Stimulated activated CD4-positive, alpha-beta T cell treated with anti-CD3 and anti-CD28 coated beads, Interleukin-15, amount 100 ng/mL, for 48 hours (primary cell): ENCODE results near the gene CES4A.

Experiments
- DNase-seq, 2 donors: peaks; one replicate each; pipeline ENCODE4 v3.0.0-alpha.2; 2020; ENCODE audit warnings: low read depth in 2 of 2

Gene CES4A

DNA sequence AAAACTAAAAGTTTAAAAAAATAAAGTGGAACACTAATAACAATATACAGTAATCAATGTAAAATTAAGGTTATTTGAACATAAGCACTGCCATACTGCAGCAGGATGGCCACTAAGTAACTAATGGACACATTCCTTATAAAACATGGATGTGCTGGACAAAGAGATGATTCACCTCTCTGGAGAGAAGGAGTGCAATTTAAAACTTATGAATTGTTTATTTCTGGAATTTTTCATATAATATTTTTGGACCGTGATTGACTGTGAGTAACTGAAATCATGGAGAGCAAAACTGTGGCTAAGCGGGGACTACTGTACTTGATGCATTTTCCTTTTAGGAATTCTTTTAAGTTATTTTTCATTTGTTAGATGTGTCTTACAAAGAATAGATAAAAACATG, 62.4 kb downstream of the CES4A start:
- DNase-seq: no peak

DNA sequence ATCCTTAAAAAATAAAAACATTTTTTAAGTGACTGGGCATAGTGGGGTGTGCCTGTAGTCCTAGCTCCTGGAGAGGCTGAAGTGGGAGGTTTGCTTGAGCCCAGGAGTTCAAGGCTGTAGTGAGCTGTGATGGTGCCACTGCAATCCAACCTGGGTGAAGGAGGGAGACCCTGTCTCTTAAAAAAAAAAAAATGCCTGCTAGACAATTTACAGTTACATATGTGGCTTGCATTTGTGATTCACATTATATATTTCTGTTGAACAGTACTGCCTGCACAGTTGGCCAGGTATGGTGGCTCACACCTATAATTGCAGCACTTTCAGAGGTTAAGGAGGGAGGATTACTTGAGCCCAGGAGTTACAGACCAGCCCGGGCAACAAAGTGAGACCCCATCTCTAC, 64.0 kb downstream of the CES4A start:
- no peak for DNase-seq

DNA sequence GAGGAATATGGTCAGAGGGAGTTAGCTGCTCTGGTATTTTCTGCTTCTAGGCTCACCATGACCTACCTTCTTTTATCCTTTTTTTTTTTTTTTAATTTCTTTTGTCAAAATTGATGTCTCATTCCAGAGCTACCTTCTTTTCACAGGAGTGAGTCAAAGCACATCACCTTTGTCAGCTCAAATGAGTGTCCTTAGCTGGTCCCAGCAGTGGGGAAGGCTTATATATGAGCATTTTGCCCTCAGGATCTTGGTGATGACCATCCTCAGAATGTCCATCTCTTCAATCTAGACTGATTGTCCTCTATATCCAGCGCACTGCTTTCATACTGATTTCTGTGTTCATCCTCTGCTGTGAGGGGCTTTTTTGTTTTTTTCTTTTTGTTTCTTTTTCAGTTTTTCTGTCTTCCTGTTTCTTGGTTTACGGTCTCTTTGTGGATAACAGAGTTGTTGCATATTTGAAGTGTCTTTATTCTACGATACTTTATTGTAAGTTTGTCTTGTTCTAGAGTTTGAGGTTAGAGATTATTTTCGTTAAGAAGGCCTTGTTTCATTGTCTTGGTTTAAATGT, 65.5 kb downstream of the CES4A start:
- DNase-seq: no peak

DNA sequence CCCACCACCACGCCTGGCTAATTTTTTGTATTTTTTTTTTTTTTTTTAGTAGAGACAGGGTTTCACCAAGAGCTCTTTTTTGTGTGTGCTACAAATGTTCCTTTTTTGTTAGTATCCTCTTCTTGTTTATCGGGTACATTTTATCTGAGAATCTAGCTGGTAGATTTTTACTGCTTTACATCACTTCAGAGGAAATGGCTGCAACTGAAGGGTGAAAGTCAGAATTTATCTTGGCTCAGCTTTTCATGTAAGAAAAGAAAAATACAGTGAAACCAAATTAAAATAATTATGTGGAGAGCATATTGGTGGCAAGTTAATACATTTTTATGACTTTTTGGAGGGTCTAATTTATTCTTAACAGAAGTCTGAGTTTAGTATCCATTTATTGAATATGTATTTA, 66.5 kb downstream of the CES4A start:
- DNase-seq: no peak

- DNase-seq: no peak
These were observed 67.5 kb downstream of the CES4A start for GRCh38 chr16:67055712-67056487.
